K562 (cell line): ENCODE data around the gene EPHB6. TPM values are rescaled to one million over a fixed set of nuclear protein-coding genes. Genes with fewer than 3 reads are reported as not detected.

ENCODE experiments used
- ATAC-seq: fragments of 200-7000 bp; cut with Tn5 transposase; 3 replicates; pipeline ENCODE4 v1.9.1; 2020; ENCODE audit warnings: moderate library complexity
- BruUV-seq: library from RNA; stranded (reverse); fragments of 400-500 nt; replicated peaks from 2 replicates; lab custom pipeline; 2021; lab: Mats Ljungman, UMichigan
- CTCF ChIA-PET: fragments of 300-600 bp; formaldehyde crosslinking; extraction: SDS; loops from one replicate; lab custom pipeline; 2021; ENCODE audit warnings: low intra/inter-chr PET ratio; lab: Yijun Ruan, JAX
- POLR2A ChIA-PET: fragments of 300-600, 350-650 bp; sonication (Branson Sonifier 250); formaldehyde crosslinking; extraction: SDS; loops from one replicate; lab custom pipeline; 2021; ENCODE audit warnings: antibody characterized with exemption, inconsistent platforms; lab: Yijun Ruan, JAX
- DNase-seq, 4 experiments: peaks; one replicate each; pipeline versions ENCODE4 v3.0.0 to v3.0.0-alpha.2; 2011 to 2018; ENCODE audit warnings: low spot score in 3 of 4, mixed read lengths in 3 of 4; ENCODE audit errors: extremely low read depth in 1 of 4
- FAIRE-seq: peaks from 2 replicates; lab custom pipeline; 2011; peaks lifted over from hg19 to GRCh38; lab: Jason Lieb, UNC
- H2AFZ ChIP-seq: 2 replicates; pipeline ENCODE4 v1.6.0; 2011; ENCODE audit warnings: low read depth, low read length, control low read depth, inconsistent platforms
- H3K27ac ChIP-seq: fragments of 200-600 bp; 3 replicates; pipeline ENCODE4 v1.8.0; 2011; ENCODE audit warnings: low read depth, mild to moderate bottlenecking, control low read depth, inconsistent platforms, low read length, moderate library complexity, mixed read lengths; ENCODE audit errors: extremely low read depth
- H3K27me3 ChIP-seq, 2 experiments: fragments of 300-600 bp in 1 of 2; 2 replicates in 1 of 2; 3 replicates in 1 of 2; pipeline versions ENCODE4 v1.6.0 to v1.8.0; 2011; ENCODE audit warnings: inconsistent platforms in 2 of 2, low read length in 2 of 2, mild to moderate bottlenecking in 1 of 2, mixed read lengths in 1 of 2, moderate library complexity in 1 of 2; ENCODE audit not compliant: control insufficient read depth in 2 of 2, insufficient read depth in 2 of 2
- H3K36me3 ChIP-seq: fragments of 300-600 bp; 3 replicates; pipeline ENCODE4 v1.8.0; 2011; ENCODE audit warnings: mild to moderate bottlenecking, low read length, inconsistent platforms; ENCODE audit not compliant: control insufficient read depth, insufficient read depth
- H3K4me1 ChIP-seq, 2 experiments: fragments of 200-600 bp in 1 of 2; replicated peaks in 1 of 2; 2 replicates in 1 of 2; 3 replicates in 1 of 2; pipeline versions ENCODE4 v1.5.1 to v1.8.0; 2011; ENCODE audit warnings: inconsistent platforms in 2 of 2, low read length in 2 of 2, mild to moderate bottlenecking in 1 of 2, mixed read lengths in 1 of 2, moderate library complexity in 1 of 2; ENCODE audit not compliant: control insufficient read depth in 2 of 2, insufficient read depth in 2 of 2
- H3K4me2 ChIP-seq: 2 replicates; pipeline ENCODE4 v1.6.1; 2011; ENCODE audit warnings: low read length, control low read depth, inconsistent platforms, mixed read lengths; ENCODE audit not compliant: insufficient read depth
- H3K4me3 ChIP-seq: fragments of 200-600 bp; sonication (generic), shearing (Covaris generic); 2 replicates; pipeline ENCODE4 v1.5.1; 2016; ENCODE audit warnings: control low read depth, inconsistent platforms
- H3K79me2 ChIP-seq: fragments of 200-600 bp; 3 replicates; pipeline ENCODE4 v1.8.0; 2011; ENCODE audit warnings: low read length, inconsistent platforms; ENCODE audit not compliant: control insufficient read depth, insufficient read depth
- H3K9ac ChIP-seq, 2 experiments: 2 replicates each; pipeline versions ENCODE4 v1.6.0 to v1.6.1; 2011; ENCODE audit warnings: low read depth in 2 of 2, low read length in 2 of 2, control low read depth in 1 of 2, inconsistent platforms in 1 of 2, mild to moderate bottlenecking in 1 of 2, mixed read lengths in 1 of 2; ENCODE audit not compliant: insufficient read depth in 1 of 2
- H3K9me1 ChIP-seq: one replicate; pipeline ENCODE4 v1.6.0; 2011; ENCODE audit warnings: inconsistent platforms, mild to moderate bottlenecking, low read length, moderate library complexity; ENCODE audit not compliant: control insufficient read depth, insufficient read depth
- H3K9me3 ChIP-seq: replicated peaks from 2 replicates; pipeline ENCODE4 v1.5.1; 2011; ENCODE audit warnings: low read depth, low read length, inconsistent platforms; ENCODE audit not compliant: control insufficient read depth, insufficient read depth
- H4K20me1 ChIP-seq: replicated peaks from 2 replicates; pipeline ENCODE4 v1.6.1; 2011; ENCODE audit warnings: low read length, inconsistent platforms, mixed read lengths; ENCODE audit not compliant: control insufficient read depth, insufficient read depth
- CBFA2T3 ChIP-seq: fragments of 450-650 bp; IDR thresholded peaks from 2 replicates; pipeline ENCODE4 v1.6.1; 2017
- CBX3 ChIP-seq, 2 experiments: IDR thresholded peaks; 1 replicate in 1 of 2; 2 replicates in 1 of 2; pipeline ENCODE4 v1.6.1; 2012; ENCODE audit warnings: inconsistent platforms in 2 of 2, low read length in 2 of 2, borderline replicate concordance in 1 of 2, control low read depth in 1 of 2
- DLX4 ChIP-seq: fragments of 250-450 bp; sonication (Bioruptor Pico); IDR thresholded peaks from 2 replicates; pipeline ENCODE4 v1.6.1; 2021; ENCODE audit warnings: mild to moderate bottlenecking
- HES1 ChIP-seq: fragments of 450-650 bp; IDR thresholded peaks from 2 replicates; pipeline ENCODE4 v1.6.1; 2016; ENCODE audit warnings: low read depth, mild to moderate bottlenecking, moderate library complexity
- HNRNPLL ChIP-seq: fragments of 200-400 bp; formaldehyde crosslinking; IDR thresholded peaks from 2 replicates; pipeline ENCODE4 v1.6.1; 2017; ENCODE audit warnings: low read length, low read depth, mild to moderate bottlenecking; ENCODE audit not compliant: poor library complexity, severe bottlenecking
- IRF1 ChIP-seq: sonication (generic); formaldehyde crosslinking; IDR thresholded peaks from 2 replicates; pipeline ENCODE4 v1.8.0; 2022; ENCODE audit warnings: missing genetic modification reagents, mild to moderate bottlenecking, borderline replicate concordance
- KAT2B ChIP-seq: IDR thresholded peaks from one replicate; pipeline ENCODE4 v1.6.1; 2012; ENCODE audit warnings: low read depth, mild to moderate bottlenecking, control low read depth, inconsistent platforms, low read length, moderate library complexity
- NUFIP1 ChIP-seq: fragments of 450-650 bp; IDR thresholded peaks from 2 replicates; pipeline ENCODE4 v1.6.1; 2018; ENCODE audit not compliant: partially characterized antibody
- POU5F1 ChIP-seq: fragments of 150-350 bp; IDR thresholded peaks from 2 replicates; pipeline ENCODE4 v1.6.1; 2014; ENCODE audit warnings: borderline replicate concordance, low read length, low read depth, mild to moderate bottlenecking; ENCODE audit not compliant: partially characterized antibody
- RBM39 ChIP-seq: fragments of 200-400 bp; formaldehyde crosslinking; optimal IDR thresholded peaks from 2 replicates; pipeline ENCODE3; 2018; ENCODE audit warnings: low read depth, low read length
- SMARCA4 ChIP-seq: fragments of 450-650 bp; IDR thresholded peaks from 2 replicates; pipeline ENCODE4 v1.6.1; 2016
- SNIP1 ChIP-seq: fragments of 450-650 bp; IDR thresholded peaks from 2 replicates; pipeline ENCODE4 v1.7.1; 2017; ENCODE audit warnings: low read depth, mild to moderate bottlenecking
- TRIM24 ChIP-seq, 2 experiments: fragments of 450-650 bp; IDR thresholded peaks; 2 replicates each; pipeline ENCODE4 v1.6.1; 2016
- UBTF ChIP-seq, 2 experiments: IDR thresholded peaks; 2 replicates each; pipeline ENCODE4 v1.6.1; 2012; ENCODE audit warnings: improper control_type of control experiment in 2 of 2, low read depth in 2 of 2, low read length in 2 of 2, borderline replicate concordance in 1 of 2
- ZNF134 ChIP-seq: fragments of 250-450 bp; sonication (Bioruptor Pico); conservative IDR thresholded peaks from 2 replicates; pipeline ENCODE4 v1.4.0; 2020
- ZNF274 ChIP-seq: IDR thresholded peaks from 2 replicates; pipeline ENCODE4 v1.6.1; 2011; ENCODE audit warnings: low read depth, mild to moderate bottlenecking, low read length, moderate library complexity, borderline replicate concordance
- ZNF586 ChIP-seq: fragments of 450-650 bp; formaldehyde crosslinking; conservative IDR thresholded peaks from 2 replicates; pipeline ENCODE4 v1.4.0; 2020; ENCODE audit warnings: mild to moderate bottlenecking, moderate library complexity
- ZNF77 ChIP-seq: fragments of 250-450 bp; sonication (Bioruptor Pico); IDR thresholded peaks from 2 replicates; pipeline ENCODE4 v1.5.0; 2020
- WGBS: fragments of 100-300 bp; shearing (Covaris generic); methylation state at CpG from one replicate; pipeline ENCODE4 v1.1.6; 2016; ENCODE audit warnings: low coverage, mixed read lengths; ENCODE audit not compliant: insufficient coverage; ENCODE audit errors: missing lambda C conversion rate; 5-methylcytosine and 5-hydroxymethylcytosine counted together
- in situ Hi-C: fragments of 300-500 bp; cut with MboI; formaldehyde crosslinking; loops from 4 replicates; pipeline ENCODE4 v1.15.0; 2018; ENCODE audit warnings: inconsistent platforms, mixed read lengths
- intact Hi-C: fragments of 100-400 bp; cut with micrococcal nuclease; formaldehyde crosslinking; loops from 2 replicates; pipeline ENCODE4 v1.14.2; 2022
- polyA plus RNA-seq, 8 experiments: library from polyadenylated mRNA; depleted of rRNA in 4 of 8; stranded (reverse) in 5 of 8; unstranded in 3 of 8; fragments of >200 nt; fragmentation: Nextera tagmentation in 2 of 8; fragmentation: Illumina TruSeq in 1 of 8; extraction: Ambion mirVana in 2 of 8; extraction: Trizol in 1 of 8; gene quantifications; 2 replicates each; pipeline versions ENCODE4 v1.2.1 to v1.2.3, GENCODE V29; 2011 to 2014; ENCODE audit warnings: inconsistent platforms in 1 of 8, missing spikeins in 1 of 8
- total RNA-seq, 7 experiments: library from RNA; depleted of rRNA in 6 of 7; stranded (reverse); fragments of >200 nt in 6 of 7; fragmentation: Illumina TruSeq in 2 of 7; extraction: Trizol in 2 of 7; gene quantifications; 2 replicates each; pipeline versions ENCODE4 v1.2.1 to v1.2.3, GENCODE V29; 2011 to 2021; ENCODE audit warnings: low replicate concordance in 1 of 7

EPHB6 gene
- total and polyA plus RNA-seq, 9 of the 15 experiments (the other 6 are each of a cell fraction or from before 2014, with no cell fraction given): 1.4 to 123 (median 7.6) TPM

GRCh38 chr7:142867097-142867378, 12.2 kb downstream of the EPHB6 start (continued):
- no peak for TF ChIP-seq POU5F1

- FAIRE-seq (no peak), ATAC-seq (no peak), DNase-seq (no peak)
- 39% methylated on average over 18 of the region's 18 CpGs for WGBS
- ChIA-PET CTCF (interaction anchor here (1.0 to 2.0 kb wide), 2 partner anchors 13 to 56 kb away, joined by 3 to 15 read pairs; partner anchors contain the start of gene EPHB6), POLR2A (no interaction called here)
- H3K27me3 ChIP-seq: peaks cover 8 to 69% of the 10 kb centered on the region in 2 experiments; a peak in 4 of 5 replicates
- BruUV-seq: no TSS peak
- intact Hi-C loops: no loop called here
- H4K20me1 ChIP-seq: peaks cover 4% of the 10 kb centered on the region; the same call in 1 of the 2 replicates
- H3K79me2 ChIP-seq: no peaks in the 10 kb centered on the region
- no peaks in the 10 kb centered on the region for H3K9me3 ChIP-seq
- H3K9ac ChIP-seq: no peak overlapping the region
- no peak overlapping the region for H3K4me3 ChIP-seq
- H2AFZ ChIP-seq: no peak overlapping the region
- no peaks in the 10 kb centered on the region for H3K9me1 ChIP-seq
- in situ Hi-C loops: no loop called here
- no peaks in the 10 kb centered on the region for H3K36me3 ChIP-seq
- no peak overlapping the region for H3K4me2 ChIP-seq
- TF ChIP-seq UBTF (IDR thresholded peaks at IDR 0.05; ENCODE audit: borderline replicate concordance in 1 of 2, low read depth in 2 of 2, low read length in 2 of 2): no peak
- TF ChIP-seq TRIM24 (IDR thresholded peaks at IDR 0.05): no peak
- no peak for TF ChIP-seq CBFA2T3
- no peak for TF ChIP-seq KAT2B
- TF ChIP-seq CBX3 (IDR thresholded peaks at IDR 0.05; ENCODE audit: borderline replicate concordance in 1 of 2, low read length in 2 of 2): no peak
- no peak for TF ChIP-seq IRF1 (CRISPR knock-in tag)
- TF ChIP-seq SMARCA4: no peak
- no peak for TF ChIP-seq ZNF134 (CRISPR knock-in tag)
- no peak for TF ChIP-seq ZNF77
- no peak for TF ChIP-seq HNRNPLL
- no peak for TF ChIP-seq ZNF586 (CRISPR knock-in tag)
- TF ChIP-seq ZNF274: no peak
- no peak for TF ChIP-seq DLX4 (CRISPR knock-in tag)
- no peak for TF ChIP-seq SNIP1
- no peak for TF ChIP-seq NUFIP1
- no peak for TF ChIP-seq RBM39
- TF ChIP-seq HES1: no peak
- TF ChIP-seq, all 486 proteins: peak for 0
- peaks cover 0 to 33% of the 10 kb centered on the region in 2 experiments; a peak in 1 of 5 replicates for H3K4me1 ChIP-seq
- H3K27ac ChIP-seq: no peak overlapping the region
Observed at GRCh38 chr7:142867398-142868187, 12.7 kb downstream of the EPHB6 start.
